ENCODE data around the gene CHTF8. TPM values are rescaled to one million over a fixed set of nuclear protein-coding genes. Genes with fewer than 3 reads are reported as not detected.

The CHTF8 gene
- total and polyA plus RNA-seq, 10 donors, result 46.9 to 125 (median 88.5) TPM

DNA sequence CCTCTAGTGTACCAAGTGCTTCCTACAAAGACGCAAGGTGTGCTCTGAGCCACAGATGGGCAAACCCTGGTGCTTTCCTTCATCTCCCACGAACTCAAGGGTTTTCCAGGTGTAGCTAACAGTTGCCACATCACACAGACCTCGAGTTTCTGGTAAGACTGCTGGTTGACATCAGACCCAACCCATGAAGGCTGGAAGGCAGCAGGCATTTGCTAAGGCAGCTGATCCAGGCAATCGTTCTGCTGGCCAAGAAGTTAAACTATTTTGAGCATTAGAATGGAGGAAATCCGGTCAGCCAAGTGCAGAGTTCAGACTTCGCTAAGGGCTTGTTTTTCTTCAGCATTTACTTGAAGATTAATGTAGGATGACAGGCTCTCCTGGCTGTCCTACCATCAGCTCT lies 15.5 kb downstream of the CHTF8 start:
- no peaks in the 10 kb centered on the region for H3K9me3 ChIP-seq
- peaks cover 0 to 36% (median 2%) of the 10 kb centered on the region in 6 donors for H3K4me1 ChIP-seq
- no peak for TF ChIP-seq CTCF (IDR thresholded peaks at IDR 0.05 in 8 of 11, conservative IDR thresholded peaks at IDR 0.05 in 3 of 11)
- no peak for TF ChIP-seq POLR2A (IDR thresholded peaks at IDR 0.05)
- no peak for TF ChIP-seq POLR2AphosphoS5 (IDR thresholded peaks at IDR 0.05)
- H3K27me3 ChIP-seq (replicated peaks in 1 of 7), result no peaks in the 10 kb centered on the region
- intact Hi-C loops (cut with DNase I; ENCODE audit: low total_unique reads), result loop anchor here (5.0 kb wide), 1 partner anchor 265 kb away; no protein-coding TSS in a partner anchor
- peak; percentile 11 for DNase-seq
- no peak overlapping the region for H3K27ac ChIP-seq
- peaks cover 4 to 95% (median 49%) of the 10 kb centered on the region in 6 donors for H3K36me3 ChIP-seq
- no peak overlapping the region for H3K4me3 ChIP-seq
- 66 to 80% (median 76%) methylated on average over 6 of the region's 6 CpGs for WGBS, 5 donors

- Histone ChIP-seq H3K36me3 (peaks cover 4 to 95% (median 49%) of the 10 kb centered on the region in 6 donors), H3K27me3 (replicated peaks in 1 of 7) (no peaks in the 10 kb centered on the region), H3K4me3 (no peak overlapping the region), H3K9me3 (no peaks in the 10 kb centered on the region), H3K27ac (no peak overlapping the region), H3K4me1 (peaks cover 0 to 36% (median 2%) of the 10 kb centered on the region in 6 donors)
- TF ChIP-seq CTCF (IDR thresholded peaks at IDR 0.05 in 8 of 11, conservative IDR thresholded peaks at IDR 0.05 in 3 of 11) (no peak), POLR2AphosphoS5 (IDR thresholded peaks at IDR 0.05) (no peak), POLR2A (IDR thresholded peaks at IDR 0.05) (no peak)
- no peak for DNase-seq
- intact Hi-C loops (cut with DNase I; ENCODE audit: low total_unique reads), result loop anchor here (5.0 kb wide), 1 partner anchor 264 kb away; no protein-coding TSS in a partner anchor
- WGBS, 5 donors, result 90 to 96% (median 93%) methylated on average over 6 to 7 of the region's 7 CpGs
These were observed 16.0 kb downstream of the CHTF8 start for GRCh38 chr16:69116256-69116875.

DNA sequence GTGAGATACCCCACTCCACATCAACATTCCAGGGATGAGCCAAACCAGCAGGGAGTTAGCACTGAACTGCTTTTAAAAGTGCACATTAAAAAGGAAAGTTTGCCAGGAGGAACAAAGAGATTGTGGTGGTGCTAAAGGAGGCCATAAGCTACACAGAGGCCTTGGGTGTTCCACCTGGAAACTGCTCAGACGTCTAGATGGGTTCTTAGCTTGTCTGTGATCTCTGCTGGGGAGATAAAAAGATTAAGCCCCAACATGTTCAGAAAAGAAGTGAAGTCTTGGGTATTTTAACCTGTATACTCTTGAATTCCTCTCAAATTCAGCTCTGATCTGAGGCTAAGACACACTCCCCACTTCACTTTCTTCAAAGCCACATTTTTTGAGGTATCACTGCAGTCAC lies 16.6 kb downstream of the CHTF8 start:
- Histone ChIP-seq H3K9me3 (no peaks in the 10 kb centered on the region), H3K4me1 (peaks cover 0 to 36% (median 2%) of the 10 kb centered on the region in 6 donors), H3K4me3 (no peak overlapping the region), H3K27me3 (replicated peaks in 1 of 7) (no peaks in the 10 kb centered on the region), H3K36me3 (peaks cover 2 to 94% (median 46%) of the 10 kb centered on the region in 6 donors), H3K27ac (no peak overlapping the region)
- intact Hi-C loops (cut with DNase I; ENCODE audit: low total_unique reads), result loop anchor here (5.0 kb wide), 1 partner anchor 264 kb away; no protein-coding TSS in a partner anchor
- WGBS, 5 donors, result 48 to 75% (median 70%) methylated on average over 1 of the region's 1 CpG
- TF ChIP-seq CTCF (IDR thresholded peaks at IDR 0.05 in 8 of 11, conservative IDR thresholded peaks at IDR 0.05 in 3 of 11) (no peak), POLR2A (IDR thresholded peaks at IDR 0.05) (no peak), POLR2AphosphoS5 (IDR thresholded peaks at IDR 0.05) (no peak)
- no peak for DNase-seq

DNA sequence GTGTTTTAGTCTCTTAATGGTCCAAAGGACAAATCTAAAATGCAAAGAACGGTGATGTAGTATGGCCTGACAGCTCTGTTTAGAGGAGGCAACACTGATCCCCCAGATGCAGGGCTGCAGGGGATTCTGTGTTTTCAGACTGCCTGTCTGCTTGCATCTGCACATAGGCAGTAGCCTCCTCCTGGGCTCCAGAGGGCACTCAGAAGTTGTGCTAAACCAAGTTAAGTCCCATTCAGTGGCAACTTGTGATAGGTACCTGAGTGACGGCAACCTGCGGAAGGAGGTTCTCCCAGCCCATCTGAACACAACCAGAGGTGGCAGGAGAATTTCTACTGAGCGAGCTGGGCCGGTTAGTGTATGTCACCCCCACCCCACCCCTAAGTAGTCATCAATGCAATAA lies 17.0 kb downstream of the CHTF8 start:
- Histone ChIP-seq H3K4me3 (no peak overlapping the region), H3K27ac (no peak overlapping the region), H3K4me1 (peaks cover 0 to 36% (median 2%) of the 10 kb centered on the region in 6 donors), H3K9me3 (no peaks in the 10 kb centered on the region), H3K27me3 (replicated peaks in 1 of 7) (no peaks in the 10 kb centered on the region), H3K36me3 (peaks cover 0 to 94% (median 42%) of the 10 kb centered on the region in 6 donors)
- TF ChIP-seq POLR2A (IDR thresholded peaks at IDR 0.05) (no peak), CTCF (IDR thresholded peaks at IDR 0.05 in 8 of 11, conservative IDR thresholded peaks at IDR 0.05 in 3 of 11) (no peak), POLR2AphosphoS5 (IDR thresholded peaks at IDR 0.05) (no peak)
- WGBS, 5 donors, result 87 to 97% (median 93%) methylated on average over 5 of the region's 5 CpGs
- intact Hi-C loops (cut with DNase I; ENCODE audit: low total_unique reads), result loop anchor here (5.0 kb wide), 1 partner anchor 263 kb away; no protein-coding TSS in a partner anchor
- DNase-seq, result peak; percentile 29
